ENCODE data around the gene B4GALT2.

Gene B4GALT2

DNA sequence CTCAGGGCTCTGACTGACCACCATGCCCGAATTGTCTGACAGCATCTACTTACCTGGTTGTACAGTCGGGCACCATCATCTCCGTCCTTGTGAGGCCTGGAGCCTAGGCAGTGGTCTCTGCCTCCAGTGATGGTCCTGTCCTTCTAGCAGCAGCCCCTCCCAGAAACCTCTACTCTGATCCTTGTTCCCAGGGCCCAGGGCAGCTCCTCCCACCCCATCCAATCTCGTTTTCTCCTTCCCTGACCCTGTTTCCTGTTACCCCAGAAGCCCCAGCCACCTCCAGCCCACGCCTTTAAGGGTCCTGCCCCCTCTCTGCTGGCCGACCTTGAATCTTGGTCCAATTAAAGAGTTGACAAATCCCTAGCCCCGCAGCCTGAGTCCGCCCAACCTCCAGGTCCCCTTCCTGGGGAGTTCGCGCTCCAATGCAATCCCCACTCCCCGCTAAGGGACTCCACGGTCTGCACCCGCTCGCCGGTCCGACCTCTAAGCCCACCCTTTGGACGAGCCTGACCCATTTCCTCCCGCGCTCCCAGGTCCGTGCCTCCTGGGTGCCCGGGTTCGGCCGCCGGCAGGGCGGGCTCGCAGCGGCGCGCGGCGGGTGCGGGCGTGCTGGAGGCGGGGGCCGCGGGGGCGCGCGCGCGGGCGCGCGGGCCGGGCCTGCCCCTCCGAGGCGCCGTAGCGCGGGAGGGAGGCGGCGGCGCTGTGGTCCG lies at the start of gene B4GALT2:
Gene B4GALT2, plus strand, starts transcription at position 660 of the 710 bp plus-strand sequence. CDS start 1,951 bp downstream, outside the sequence.
- DNase-seq (ENCODE audit: low read depth): no peak

GRCh38 chr1:43930168-43930948 lies 48.7 kb upstream of the B4GALT2 start:
- TF ChIP-seq, protein P1, sequence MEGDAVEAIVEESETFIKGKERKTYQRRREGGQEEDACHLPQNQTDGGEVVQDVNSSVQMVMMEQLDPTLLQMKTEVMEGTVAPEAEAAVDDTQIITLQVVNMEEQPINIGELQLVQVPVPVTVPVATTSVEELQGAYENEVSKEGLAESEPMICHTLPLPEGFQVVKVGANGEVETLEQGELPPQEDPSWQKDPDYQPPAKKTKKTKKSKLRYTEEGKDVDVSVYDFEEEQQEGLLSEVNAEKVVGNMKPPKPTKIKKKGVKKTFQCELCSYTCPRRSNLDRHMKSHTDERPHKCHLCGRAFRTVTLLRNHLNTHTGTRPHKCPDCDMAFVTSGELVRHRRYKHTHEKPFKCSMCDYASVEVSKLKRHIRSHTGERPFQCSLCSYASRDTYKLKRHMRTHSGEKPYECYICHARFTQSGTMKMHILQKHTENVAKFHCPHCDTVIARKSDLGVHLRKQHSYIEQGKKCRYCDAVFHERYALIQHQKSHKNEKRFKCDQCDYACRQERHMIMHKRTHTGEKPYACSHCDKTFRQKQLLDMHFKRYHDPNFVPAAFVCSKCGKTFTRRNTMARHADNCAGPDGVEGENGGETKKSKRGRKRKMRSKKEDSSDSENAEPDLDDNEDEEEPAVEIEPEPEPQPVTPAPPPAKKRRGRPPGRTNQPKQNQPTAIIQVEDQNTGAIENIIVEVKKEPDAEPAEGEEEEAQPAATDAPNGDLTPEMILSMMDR (IDR thresholded peaks at IDR 0.05; ENCODE audit: low read depth, low read length, missing control alignments): peak; percentile 71
- no peak for DNase-seq (ENCODE audit: low read depth)
- H3K4me3 ChIP-seq (ENCODE audit: low read depth, low read length): no peak overlapping the region

More for the DNA sequence above, at the start of gene B4GALT2:
- H3K4me3 ChIP-seq (ENCODE audit: low read depth, low read length): peak within 1 kb of the TSS; percentile 56
- TF ChIP-seq, protein P1 (IDR thresholded peaks at IDR 0.05; ENCODE audit: low read depth, low read length, missing control alignments): no peak

DNA sequence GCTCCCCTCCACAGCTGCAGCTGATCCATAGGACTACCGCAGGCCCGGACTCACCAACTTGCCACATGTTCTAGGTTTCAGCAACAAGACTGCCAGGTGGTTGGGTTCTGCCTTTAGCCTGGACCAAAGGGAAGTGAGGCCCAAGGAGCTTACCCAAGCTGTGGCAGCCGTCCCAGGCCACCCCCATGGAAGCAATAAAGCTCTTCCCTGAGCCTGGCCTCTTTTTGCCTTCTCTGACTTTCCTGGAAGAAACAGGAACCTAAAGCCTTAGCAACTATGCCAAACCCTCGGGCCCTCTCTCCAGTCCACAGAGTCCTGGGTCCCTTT lies 48.1 kb upstream of the B4GALT2 start:
- TF ChIP-seq, protein P1 (IDR thresholded peaks at IDR 0.05; ENCODE audit: low read depth, low read length, missing control alignments): no peak
- DNase-seq (ENCODE audit: low read depth): no peak
- no peak overlapping the region for H3K4me3 ChIP-seq (ENCODE audit: low read depth, low read length)

GRCh38 chr1:43931711-43932660 lies 47.0 kb upstream of the B4GALT2 start:
- TF ChIP-seq, protein P1 (IDR thresholded peaks at IDR 0.05; ENCODE audit: low read depth, low read length, missing control alignments): no peak
- H3K4me3 ChIP-seq (ENCODE audit: low read depth, low read length): no peak overlapping the region
- DNase-seq (ENCODE audit: low read depth): no peak

DNA sequence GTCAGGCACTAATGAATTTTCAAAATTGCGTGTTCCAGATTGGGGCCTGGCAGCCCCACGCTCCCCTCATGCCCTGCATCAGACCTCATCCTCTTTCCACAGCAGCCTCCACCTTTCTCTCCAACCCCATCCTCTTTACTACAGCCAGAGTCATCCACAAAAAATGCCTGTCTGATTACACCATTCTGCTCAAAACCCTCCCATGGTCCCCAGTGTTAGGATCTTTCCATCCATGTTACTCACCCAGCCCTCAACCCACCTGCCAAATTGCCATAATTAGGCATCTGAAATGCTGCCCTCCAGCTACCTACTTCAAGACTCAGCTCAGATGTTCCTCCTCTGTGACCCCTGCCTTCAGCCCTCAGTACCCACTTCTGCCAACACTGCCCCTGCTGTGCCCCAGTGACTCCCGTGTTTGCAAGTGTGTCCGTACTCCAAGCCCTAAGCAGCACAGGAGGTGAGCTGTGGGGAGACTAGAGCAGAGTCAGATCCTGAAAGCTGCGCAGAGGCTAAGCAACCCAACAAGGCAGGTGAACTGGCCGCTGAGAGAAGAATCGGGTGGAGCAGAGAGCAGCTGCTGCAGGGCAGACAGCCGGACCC lies 46.1 kb upstream of the B4GALT2 start:
- DNase-seq (ENCODE audit: low read depth): no peak
- H3K4me3 ChIP-seq (ENCODE audit: low read depth, low read length): no peak overlapping the region
- TF ChIP-seq, protein P1 (IDR thresholded peaks at IDR 0.05; ENCODE audit: low read depth, low read length, missing control alignments): no peak

DNA sequence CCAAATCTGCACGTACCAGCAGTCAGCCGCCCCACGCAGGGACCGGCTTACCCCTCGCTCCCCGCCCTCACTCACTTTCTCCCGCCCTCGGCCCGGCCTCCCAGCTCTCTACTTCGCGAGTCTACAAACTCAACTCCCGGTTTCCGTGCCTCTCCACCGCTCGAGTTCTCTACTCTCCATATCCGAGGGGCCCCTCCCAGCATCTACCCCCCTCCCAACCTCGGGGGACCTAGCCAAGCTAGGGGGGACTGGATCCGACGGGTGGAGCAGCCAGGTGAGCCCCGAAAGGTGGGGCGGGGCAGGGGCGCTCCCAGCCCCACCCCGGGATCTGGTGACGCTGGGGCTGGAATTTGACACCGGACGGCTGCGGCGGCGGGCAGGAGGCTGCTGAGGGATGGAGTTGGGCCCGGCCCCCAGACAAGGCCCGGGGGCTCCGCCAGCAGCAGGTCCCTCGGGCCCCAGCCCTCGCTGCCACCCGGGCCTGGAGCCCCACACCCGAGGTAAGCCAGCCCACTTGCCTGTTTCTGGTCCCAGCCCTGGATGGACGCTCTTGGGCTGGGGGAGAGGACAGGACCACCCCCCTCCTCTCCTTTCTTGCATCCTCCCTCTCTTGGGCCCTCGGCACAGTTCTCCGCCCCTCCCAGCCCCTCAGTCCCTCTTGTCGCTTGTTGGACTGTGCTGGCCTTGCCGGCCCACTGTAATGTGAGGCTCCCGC lies 45.5 kb upstream of the B4GALT2 start, which contains the start of gene ARTN:
Gene ARTN, plus strand, starts transcription at position 416 of the 715 bp plus-strand sequence. CDS start 1,856 bp downstream, outside the sequence.
- DNase-seq (ENCODE audit: low read depth): no peak
- TF ChIP-seq, protein P1 (IDR thresholded peaks at IDR 0.05; ENCODE audit: low read depth, low read length, missing control alignments): no peak
- no peak within 1 kb of the TSS for H3K4me3 ChIP-seq (ENCODE audit: low read depth, low read length)

Measured in GM12864 (cell line).